ENCODE data around the gene TSACC. TPM values are rescaled to one million over a fixed set of nuclear protein-coding genes. Genes with fewer than 3 reads are reported as not detected.
"Not testable (repeated sequence)": the region's sequence is repeated elsewhere in the genome, so short reads cannot be mapped to it uniquely, and the experiment has no call there.

The TSACC gene
- polyA plus RNA-seq, 3 donors, result 0.50 to 0.83 (median 0.69) TPM

DNA sequence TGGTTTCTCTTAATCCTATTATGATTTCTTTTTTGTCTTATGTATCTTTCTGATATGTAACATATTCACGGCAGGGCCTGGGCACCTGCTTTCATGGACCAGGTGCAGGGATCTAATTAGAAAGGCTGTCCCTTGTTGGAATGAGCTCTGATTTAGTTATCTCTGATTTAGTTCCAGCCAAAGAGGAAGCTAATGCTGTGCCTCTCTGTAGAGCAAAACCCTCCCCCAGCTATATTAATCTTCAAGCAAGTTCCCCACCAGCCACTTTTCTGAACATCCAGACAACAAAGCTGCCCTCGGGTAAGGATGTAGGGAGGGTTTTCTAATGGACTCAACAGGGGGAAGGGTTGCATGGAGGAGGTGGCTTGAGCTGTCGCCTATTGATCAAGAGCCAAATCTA, 6.1 kb downstream of the TSACC start:
- no peak for DNase-seq (ENCODE audit: low read depth in 3 of 3, low spot score in 2 of 3)

GRCh38 chr1:156346035-156346434, 7.7 kb downstream of the TSACC start:
- DNase-seq (ENCODE audit: low read depth in 3 of 3, low spot score in 2 of 3), result not testable (repeated sequence)

GRCh38 chr1:156346636-156347035, 8.3 kb downstream of the TSACC start:
- no peak for DNase-seq (ENCODE audit: low read depth in 3 of 3, low spot score in 2 of 3)

DNA sequence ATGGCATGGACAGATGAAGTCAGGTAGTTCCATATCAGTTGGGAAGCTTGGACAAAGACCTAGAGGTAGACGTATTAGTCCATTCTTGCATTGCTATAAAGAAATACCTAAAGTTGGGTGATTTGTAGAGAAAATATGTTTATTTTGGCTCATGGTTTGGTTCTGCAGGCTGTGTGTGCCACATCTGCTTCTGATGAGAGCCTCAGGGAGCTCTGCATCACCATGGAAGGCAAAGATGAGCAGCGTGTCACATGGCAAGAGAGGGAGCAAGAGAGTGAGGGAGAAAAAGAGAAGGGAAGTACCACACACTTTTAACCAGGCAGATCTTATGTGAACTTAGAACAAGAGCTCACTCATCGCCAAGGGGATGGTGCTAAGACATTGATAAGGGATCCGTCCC, 9.0 kb downstream of the TSACC start:
- DNase-seq (ENCODE audit: low read depth in 3 of 3, low spot score in 2 of 3), result no peak

DNA sequence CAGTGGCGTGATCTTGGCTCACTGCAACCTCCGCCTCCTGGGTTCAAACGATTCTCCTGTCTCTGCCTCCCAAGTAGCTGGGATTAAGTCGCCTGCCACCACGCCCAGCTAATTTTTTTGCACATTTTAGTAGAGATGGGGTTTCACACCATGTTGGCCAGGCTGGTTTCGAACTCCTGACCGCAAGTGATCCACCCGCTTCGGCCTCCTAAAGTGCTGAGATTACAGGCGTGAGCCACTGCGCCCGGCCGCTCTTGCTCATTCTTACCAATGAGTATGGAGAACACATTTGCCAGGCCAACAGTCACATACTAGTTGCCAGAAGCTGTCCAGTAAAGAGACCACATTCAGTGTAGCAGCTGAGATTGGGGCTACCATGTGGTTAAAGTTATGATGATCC, 14.2 kb downstream of the TSACC start:
- not testable (repeated sequence) for DNase-seq (ENCODE audit: low read depth in 3 of 3, low spot score in 2 of 3)

DNA sequence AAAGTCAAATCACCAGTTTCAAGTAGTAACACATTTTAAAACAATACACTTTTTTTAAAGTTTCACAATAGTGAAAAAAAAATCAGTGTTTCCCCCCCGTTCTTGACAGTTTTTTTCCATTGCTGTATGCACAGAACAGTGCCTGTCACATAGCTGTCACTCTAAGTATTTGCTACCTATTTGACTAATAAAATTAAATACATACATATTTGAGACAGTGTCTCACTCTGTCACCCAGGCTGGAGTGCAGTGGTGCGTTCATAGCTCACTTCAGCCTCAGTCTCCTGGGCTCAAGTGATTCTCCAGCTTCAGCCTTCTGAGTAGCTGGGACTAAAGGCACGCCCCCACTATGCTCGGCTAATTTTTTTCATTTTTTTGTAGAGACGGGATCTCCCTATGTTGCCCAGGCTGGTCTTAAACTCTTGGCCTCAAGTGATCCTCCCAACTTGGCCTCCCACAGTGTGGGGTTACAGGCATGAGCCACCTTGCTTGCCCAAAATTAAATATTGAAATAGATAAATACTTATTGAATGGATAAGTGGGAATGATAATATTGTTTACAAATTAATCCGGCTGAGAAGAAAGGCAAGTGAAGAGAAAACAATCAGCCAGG, 18.0 kb downstream of the TSACC start:
- DNase-seq (ENCODE audit: low read depth in 3 of 3, low spot score in 2 of 3), result no peak

DNA sequence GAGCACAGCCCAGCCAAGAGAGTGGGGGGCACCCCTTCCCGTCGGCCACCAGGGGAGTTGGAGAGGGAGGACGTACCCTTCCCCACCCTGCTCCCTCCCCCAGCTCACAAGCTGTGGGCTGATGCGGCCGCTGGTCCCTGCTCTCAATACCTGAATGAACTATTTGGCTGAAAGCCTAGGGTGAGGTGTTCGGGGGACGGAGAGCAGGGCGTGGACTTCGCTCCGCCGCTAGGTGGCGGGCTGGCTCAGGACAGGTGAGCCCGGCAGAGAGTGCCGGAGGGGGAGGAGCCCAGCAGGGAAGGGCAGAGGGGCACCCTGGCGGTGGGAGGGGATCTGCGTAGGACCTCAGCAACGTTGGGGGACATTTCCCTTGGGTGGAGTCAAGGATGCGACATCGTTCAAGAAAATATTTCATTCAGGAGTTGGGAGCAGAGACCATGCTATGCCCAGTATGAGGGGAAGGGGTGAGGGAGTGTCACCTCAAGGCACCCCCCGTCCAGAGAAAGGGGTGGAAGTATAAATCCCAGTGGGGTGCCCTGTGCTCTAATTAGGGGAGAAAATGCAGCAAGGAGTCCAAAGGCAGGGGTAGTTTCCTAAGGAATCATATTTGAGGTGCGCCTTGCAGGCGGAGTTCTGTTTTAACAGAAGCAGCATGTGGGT, 18.7 kb downstream of the TSACC start:
- DNase-seq (ENCODE audit: low read depth in 3 of 3, low spot score in 2 of 3), result no peak

GRCh38 chr1:156357977-156358376, 19.7 kb downstream of the TSACC start:
- DNase-seq (ENCODE audit: low read depth in 3 of 3, low spot score in 2 of 3), result no peak

- DNase-seq (ENCODE audit: low read depth in 3 of 3, low spot score in 2 of 3), result no peak
Observed at GRCh38 chr1:156358641-156359040, 20.3 kb downstream of the TSACC start.

- no peak for DNase-seq (ENCODE audit: low read depth in 3 of 3, low spot score in 2 of 3)
Observed at GRCh38 chr1:156359249-156359648, 20.9 kb downstream of the TSACC start.

DNA sequence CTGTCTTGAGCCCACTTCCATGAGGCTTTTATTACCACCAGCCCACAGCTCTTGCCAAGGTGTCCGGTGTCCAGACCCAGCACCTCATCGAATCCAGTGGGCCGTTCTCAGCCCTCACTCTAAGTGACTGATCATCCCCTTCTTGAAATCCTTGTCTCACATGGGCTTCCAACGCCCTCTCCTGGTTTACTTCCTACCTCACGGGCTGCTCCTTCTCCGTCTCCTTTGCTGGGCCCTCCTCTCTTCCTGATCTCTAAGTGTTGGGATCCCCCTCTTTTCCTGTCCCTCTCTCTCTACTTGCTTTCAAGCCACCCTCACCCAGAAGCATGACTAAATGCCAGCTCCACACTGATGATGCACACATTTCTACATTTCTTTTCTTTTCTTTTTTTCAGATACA, 21.6 kb downstream of the TSACC start:
- no peak for DNase-seq (ENCODE audit: low read depth in 3 of 3, low spot score in 2 of 3)

- DNase-seq (ENCODE audit: low read depth in 3 of 3, low spot score in 2 of 3), result no peak
Observed at GRCh38 chr1:156360534-156360933, 22.2 kb downstream of the TSACC start.

- DNase-seq (ENCODE audit: low read depth in 3 of 3, low spot score in 2 of 3), result no peak
Observed at GRCh38 chr1:156365754-156366153, 27.4 kb downstream of the TSACC start.

DNA sequence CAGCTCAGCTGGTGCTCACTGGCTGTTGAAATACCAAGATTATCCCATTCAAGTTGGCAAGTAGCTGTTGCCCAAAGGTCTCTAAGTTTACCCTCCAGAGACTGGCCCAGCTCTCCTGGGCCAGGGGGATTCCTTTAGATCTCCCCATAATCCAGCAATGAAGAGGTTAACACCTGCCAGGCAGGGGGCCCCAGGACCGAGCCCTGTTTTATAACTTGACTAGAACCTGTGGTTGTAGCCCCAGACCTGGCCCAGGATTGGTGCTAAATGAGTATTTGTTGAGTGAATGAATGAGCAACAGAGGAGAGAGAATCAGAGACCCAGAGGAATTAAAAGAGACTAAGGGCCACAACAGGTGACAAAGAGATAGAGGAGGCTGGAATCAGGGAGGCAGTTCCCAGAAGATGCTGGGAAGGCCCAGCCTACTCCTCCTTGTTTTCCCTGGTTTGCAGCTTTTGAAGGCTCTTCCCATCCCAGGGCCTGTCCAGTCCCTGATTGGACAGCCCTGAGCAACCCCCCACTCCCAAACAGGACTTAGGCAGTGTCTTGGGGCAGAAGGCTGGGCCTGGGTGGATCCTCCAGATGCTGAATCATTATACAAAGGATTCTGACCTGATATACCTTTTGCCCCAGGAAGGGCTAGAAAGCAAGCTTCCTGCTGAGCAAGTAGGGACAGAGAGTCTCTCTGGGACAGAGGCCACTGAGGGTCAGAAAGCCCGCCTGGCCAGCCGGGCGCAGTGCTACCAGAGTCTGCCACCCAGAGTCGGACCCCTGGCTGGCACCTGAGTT, 28.2 kb downstream of the TSACC start:
- no peak for DNase-seq (ENCODE audit: low read depth in 3 of 3, low spot score in 2 of 3)

DNA sequence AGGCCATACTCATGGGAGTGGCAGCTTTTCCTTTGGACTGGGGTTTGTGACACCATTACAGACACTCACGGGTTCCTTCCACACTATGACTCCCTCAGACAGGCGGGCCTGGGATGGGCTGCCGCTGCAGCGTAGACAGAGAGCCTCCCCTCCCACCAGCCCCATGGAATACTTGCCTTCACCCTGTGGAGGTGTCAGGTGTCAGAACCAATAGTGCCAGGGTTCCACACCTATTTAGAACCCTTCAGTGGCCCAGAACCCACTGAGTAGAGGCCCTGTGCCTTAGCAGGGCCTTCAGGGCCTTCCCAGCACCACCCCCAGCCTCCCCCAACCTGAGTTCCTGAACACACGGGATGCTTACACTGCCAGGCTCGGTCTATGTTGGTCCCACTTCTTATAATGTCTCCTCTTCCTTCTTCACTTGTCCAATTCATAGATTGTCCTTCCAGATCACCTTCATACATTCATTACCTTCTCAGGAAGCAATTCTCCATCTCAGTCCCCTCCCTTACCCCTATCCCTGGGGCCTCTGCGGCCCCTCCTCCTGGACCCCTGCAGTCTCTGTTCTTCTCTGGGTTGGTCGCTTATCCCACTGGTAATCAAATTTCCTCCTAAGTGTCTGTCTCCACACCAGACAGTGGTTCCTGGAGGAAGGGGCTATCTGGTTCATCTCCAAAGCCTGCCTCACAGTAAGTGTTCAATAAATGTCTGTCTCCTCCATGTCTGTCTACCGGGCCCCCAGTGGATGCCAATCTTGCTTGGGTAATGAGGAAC, 29.2 kb downstream of the TSACC start:
- no peak for DNase-seq (ENCODE audit: low read depth in 3 of 3, low spot score in 2 of 3)

- no peak for DNase-seq (ENCODE audit: low read depth in 3 of 3, low spot score in 2 of 3)
Observed at GRCh38 chr1:156368157-156368658, 29.9 kb downstream of the TSACC start.

- no peak for DNase-seq (ENCODE audit: low read depth in 3 of 3, low spot score in 2 of 3)
Observed at GRCh38 chr1:156368889-156369684, 30.8 kb downstream of the TSACC start, which contains the start of gene RHBG. Gene RHBG (plus strand): TSS chr1:156369211. CDS start chr1:156369250, 39 bp downstream.

GRCh38 chr1:156369685-156370286, 31.5 kb downstream of the TSACC start:
- DNase-seq (ENCODE audit: low read depth in 3 of 3, low spot score in 2 of 3), result not testable (repeated sequence)

DNA sequence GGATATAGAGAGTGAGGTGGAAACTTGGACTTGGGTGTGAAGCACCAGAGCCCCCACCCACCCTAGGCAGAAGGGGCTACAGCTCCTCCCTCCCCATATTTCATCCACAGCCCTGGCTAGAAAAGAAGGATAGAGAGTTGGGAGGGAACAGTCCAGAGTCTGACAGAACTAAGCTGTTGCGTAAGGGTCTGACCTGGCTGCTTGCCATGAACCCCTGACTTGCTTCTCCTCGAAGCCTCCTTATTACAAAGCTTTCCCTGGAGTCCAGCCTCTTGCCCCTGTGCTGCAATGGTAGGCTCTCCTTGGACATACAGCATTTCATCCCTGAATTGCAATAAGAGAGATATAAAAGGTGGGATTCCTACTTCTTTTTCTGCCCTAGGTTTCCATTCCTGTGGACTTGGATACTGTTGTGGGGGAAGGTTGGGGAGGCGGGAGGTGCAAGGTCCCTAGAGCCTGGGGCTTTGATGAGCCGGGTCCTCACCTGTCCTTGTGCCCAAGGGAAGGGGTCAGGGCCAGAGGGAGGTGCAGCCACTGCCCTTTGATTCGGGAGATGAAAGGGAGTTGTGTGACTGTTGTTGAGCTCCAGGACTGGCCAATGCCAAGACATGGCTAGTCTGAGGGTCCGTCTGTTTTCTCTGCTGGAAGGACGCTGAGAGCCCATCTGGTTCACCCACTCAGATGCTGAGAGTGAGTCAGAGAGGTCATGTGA, 33.4 kb downstream of the TSACC start:
- DNase-seq (ENCODE audit: low read depth in 3 of 3, low spot score in 2 of 3), result peak in 1 of 3 donors; percentile 55

Data from right renal cortex interstitium (tissue), 3 donors.